Immature natural killer cell (primary cell): ENCODE data around the gene UAP1L1. TPM values are rescaled to one million over a fixed set of nuclear protein-coding genes. Genes with fewer than 3 reads are reported as not detected.

ENCODE experiments used
- DNase-seq, 3 donors: peaks; one replicate each; pipeline ENCODE4 v3.0.0; 2022; ENCODE audit warnings: mixed read lengths in 1 of 3
- H3K27ac Mint-ChIP-seq, 6 donors: one replicate each; pipeline ENCODE4 v1.8.0; 2020; ENCODE audit warnings: mixed read lengths in 6 of 6, mild to moderate bottlenecking in 5 of 6, inconsistent platforms in 4 of 6, moderate library complexity in 3 of 6
- H3K27me3 Mint-ChIP-seq, 3 donors: one replicate each; pipeline ENCODE4 v1.8.0; 2020 to 2021; ENCODE audit warnings: low read depth in 3 of 3, mild to moderate bottlenecking in 3 of 3, mixed read lengths in 3 of 3, moderate library complexity in 3 of 3, inconsistent platforms in 1 of 3
- H3K36me3 Mint-ChIP-seq, 3 donors: one replicate each; pipeline ENCODE4 v1.8.0; 2020; ENCODE audit warnings: mixed read lengths in 3 of 3, inconsistent platforms in 2 of 3, mild to moderate bottlenecking in 2 of 3
- H3K4me1 Mint-ChIP-seq, 2 donors: one replicate each; pipeline ENCODE4 v1.8.0; 2020; ENCODE audit warnings: inconsistent platforms in 2 of 2, mild to moderate bottlenecking in 2 of 2, mixed read lengths in 2 of 2, moderate library complexity in 1 of 2
- H3K4me3 Mint-ChIP-seq, 5 donors: one replicate each; pipeline ENCODE4 v1.8.0; 2020; ENCODE audit warnings: mild to moderate bottlenecking in 5 of 5, mixed read lengths in 5 of 5, inconsistent platforms in 3 of 5, moderate library complexity in 3 of 5
- H3K9me3 Mint-ChIP-seq, 6 donors: one replicate each; pipeline ENCODE4 v1.8.0; 2020; ENCODE audit warnings: mild to moderate bottlenecking in 6 of 6, mixed read lengths in 6 of 6, inconsistent platforms in 4 of 6, moderate library complexity in 3 of 6
- polyA plus RNA-seq, 3 donors: library from polyadenylated mRNA; unstranded; fragments of 300-500 nt; fragmentation: Illumina TruSeq; gene quantifications; one replicate each; pipeline ENCODE4 v1.2.3, GENCODE V29; 2021

The UAP1L1 gene
- polyA plus RNA-seq, 3 donors from 2014 or later: 1.3 to 1.4 (median 1.4) TPM

- H3K27ac Mint-ChIP-seq: no peak overlapping the region
- H3K36me3 Mint-ChIP-seq: peaks cover 0 to 9% (median 0%) of the 10 kb centered on the region in 3 donors
These were observed 32.2 kb downstream of the UAP1L1 start for GRCh38 chr9:137109250-137110146.

GRCh38 chr9:137110147-137110910 lies 33.0 kb downstream of the UAP1L1 start:
- Mint-ChIP-seq H3K27me3 (peaks cover 0 to 3% (median 0%) of the 10 kb centered on the region in 3 donors), H3K27ac (no peak overlapping the region), H3K4me3 (no peak overlapping the region), H3K36me3 (peaks cover 0 to 5% (median 0%) of the 10 kb centered on the region in 3 donors), H3K9me3 (no peaks in the 10 kb centered on the region), H3K4me1 (peaks cover 0 to 4% of the 10 kb centered on the region in 2 donors)
- DNase-seq: no peak

More at GRCh38 chr9:137109250-137110146, 32.2 kb downstream of the UAP1L1 start:
- Mint-ChIP-seq H3K4me3 (no peak overlapping the region), H3K27me3 (peaks cover 0 to 3% (median 2%) of the 10 kb centered on the region in 3 donors), H3K9me3 (no peaks in the 10 kb centered on the region), H3K4me1 (peaks cover 0 to 4% of the 10 kb centered on the region in 2 donors)
- DNase-seq: no peak

- Mint-ChIP-seq H3K4me1 (peaks cover 0 to 4% of the 10 kb centered on the region in 2 donors), H3K4me3 (no peak overlapping the region), H3K9me3 (no peaks in the 10 kb centered on the region), H3K27ac (no peak overlapping the region), H3K36me3 (no peaks in the 10 kb centered on the region), H3K27me3 (peaks cover 0 to 3% (median 0%) of the 10 kb centered on the region in 3 donors)
- no peak for DNase-seq
These were observed 33.8 kb downstream of the UAP1L1 start for GRCh38 chr9:137110911-137111787.

- DNase-seq: no peak
- H3K4me3 Mint-ChIP-seq: peak overlapping the region in 1 of 5 donors; percentile 24
- no peak overlapping the region for H3K27ac Mint-ChIP-seq
- H3K9me3 Mint-ChIP-seq: no peaks in the 10 kb centered on the region
- peaks cover 0 to 4% of the 10 kb centered on the region in 2 donors for H3K4me1 Mint-ChIP-seq
- H3K27me3 Mint-ChIP-seq: peaks cover 0 to 3% (median under 1%) of the 10 kb centered on the region in 3 donors
- H3K36me3 Mint-ChIP-seq: no peaks in the 10 kb centered on the region
These were observed 34.7 kb downstream of the UAP1L1 start for GRCh38 chr9:137111788-137112563.

GRCh38 chr9:137112564-137113384 lies 35.5 kb downstream of the UAP1L1 start:
- H3K36me3 Mint-ChIP-seq: no peaks in the 10 kb centered on the region
- peaks cover 0 to 4% of the 10 kb centered on the region in 2 donors for H3K4me1 Mint-ChIP-seq
- H3K9me3 Mint-ChIP-seq: no peaks in the 10 kb centered on the region
- H3K27ac Mint-ChIP-seq: no peak overlapping the region
- H3K4me3 Mint-ChIP-seq: peak overlapping the region in 4 of 5 donors; percentile 51 to 72 (median 65)
- no peak for DNase-seq
- peaks cover 0 to 3% (median 1%) of the 10 kb centered on the region in 3 donors for H3K27me3 Mint-ChIP-seq

- Mint-ChIP-seq H3K9me3 (no peaks in the 10 kb centered on the region), H3K27me3 (peaks cover 0 to 3% (median 1%) of the 10 kb centered on the region in 3 donors), H3K36me3 (no peaks in the 10 kb centered on the region), H3K27ac (no peak overlapping the region), H3K4me3 (peak overlapping the region in 4 of 5 donors; percentile 47 to 72 (median 65)), H3K4me1 (peaks cover 0 to 4% of the 10 kb centered on the region in 2 donors)
- DNase-seq: no peak
These were observed 36.3 kb downstream of the UAP1L1 start for GRCh38 chr9:137113385-137114159.

GRCh38 chr9:137114220-137114612 lies 36.9 kb downstream of the UAP1L1 start:
- H3K9me3 Mint-ChIP-seq: no peaks in the 10 kb centered on the region
- peaks cover 0 to 4% of the 10 kb centered on the region in 2 donors for H3K4me1 Mint-ChIP-seq
- no peaks in the 10 kb centered on the region for H3K36me3 Mint-ChIP-seq
- DNase-seq: peak in 1 of 3 donors; percentile 31
- no peak overlapping the region for H3K27ac Mint-ChIP-seq
- H3K4me3 Mint-ChIP-seq: peak overlapping the region in 4 of 5 donors; percentile 18 to 64 (median 52)
- peaks cover 2 to 3% (median 2%) of the 10 kb centered on the region in 3 donors for H3K27me3 Mint-ChIP-seq

- Mint-ChIP-seq H3K27ac (no peak within 1 kb of the TSS), H3K4me3 (peak within 1 kb of the TSS; percentile 30 to 72 (median 60)), H3K36me3 (no peaks in the 10 kb centered on the region), H3K9me3 (no peaks in the 10 kb centered on the region), H3K4me1 (peaks cover 0 to 4% of the 10 kb centered on the region in 2 donors), H3K27me3 (peaks cover 2 to 4% (median 3%) of the 10 kb centered on the region in 3 donors)
- DNase-seq: peak; percentile 76 to 80 (median 80)
These were observed 37.5 kb downstream of the UAP1L1 start, which contains the start of gene DPP7 for GRCh38 chr9:137114613-137115393. DPP7 (minus strand) TSS chr9:137114733; CDS start chr9:137114713, 20 bp downstream.

GRCh38 chr9:137115394-137116026 lies 38.2 kb downstream of the UAP1L1 start:
- Mint-ChIP-seq H3K27me3 (peaks cover 2 to 4% (median 3%) of the 10 kb centered on the region in 3 donors), H3K36me3 (no peaks in the 10 kb centered on the region), H3K4me3 (peak overlapping the region in 2 of 5 donors; percentile 30 to 42), H3K27ac (no peak overlapping the region), H3K4me1 (peaks cover 0 to 4% of the 10 kb centered on the region in 2 donors), H3K9me3 (no peaks in the 10 kb centered on the region)
- no peak for DNase-seq

- Mint-ChIP-seq H3K4me3 (no peak overlapping the region), H3K27ac (no peak overlapping the region), H3K9me3 (no peaks in the 10 kb centered on the region), H3K27me3 (peaks cover 2 to 4% (median 3%) of the 10 kb centered on the region in 3 donors), H3K36me3 (no peaks in the 10 kb centered on the region), H3K4me1 (peaks cover 0 to 3% of the 10 kb centered on the region in 2 donors)
- no peak for DNase-seq
These were observed 38.8 kb downstream of the UAP1L1 start for GRCh38 chr9:137116027-137116507.
